Mesendoderm (in vitro differentiated cells): ENCODE measurements around the gene HTT-AS.

Source experiments
- DNase-seq: peaks from one replicate; pipeline ENCODE4 v3.0.0; 2013
- H2AK5ac ChIP-seq: 2 replicates; pipeline ENCODE4 v1.6.1; 2013; ENCODE audit warnings: low read length, inconsistent platforms
- H2BK120ac ChIP-seq: 2 replicates; pipeline ENCODE4 v1.6.1; 2013; ENCODE audit warnings: low read depth, mild to moderate bottlenecking, low read length, moderate library complexity, mixed read lengths
- H2BK15ac ChIP-seq: replicated peaks from 2 replicates; pipeline ENCODE4 v1.6.1; 2013; ENCODE audit warnings: low read depth, mild to moderate bottlenecking, moderate library complexity
- H2BK5ac ChIP-seq: 2 replicates; pipeline ENCODE4 v1.6.1; 2013; ENCODE audit warnings: low read length, inconsistent platforms
- H3K18ac ChIP-seq: 2 replicates; pipeline ENCODE4 v1.6.1; 2013; ENCODE audit warnings: mild to moderate bottlenecking, low read length, mixed read lengths
- H3K23ac ChIP-seq: one replicate; pipeline ENCODE4 v1.6.1; 2013; ENCODE audit warnings: low read length
- H3K27ac ChIP-seq: 2 replicates; pipeline ENCODE4 v1.5.1; 2013; ENCODE audit warnings: low read depth, mild to moderate bottlenecking, inconsistent platforms, low read length, moderate library complexity
- H3K27me3 ChIP-seq: 2 replicates; pipeline ENCODE4 v1.6.1; 2013; ENCODE audit warnings: low read length, control low read depth, mild to moderate bottlenecking, inconsistent platforms; ENCODE audit not compliant: insufficient read depth, poor library complexity
- H3K36me3 ChIP-seq: 2 replicates; pipeline ENCODE4 v1.6.1; 2013; ENCODE audit warnings: low read length, inconsistent platforms; ENCODE audit not compliant: control insufficient read depth, insufficient read depth
- H3K4ac ChIP-seq: one replicate; pipeline ENCODE4 v1.6.1; 2013; ENCODE audit warnings: low read depth, mild to moderate bottlenecking, low read length, moderate library complexity
- H3K4me1 ChIP-seq: 2 replicates; pipeline ENCODE4 v1.6.1; 2013; ENCODE audit warnings: low read depth, low read length, inconsistent platforms; ENCODE audit not compliant: control insufficient read depth
- H3K4me2 ChIP-seq: 2 replicates; pipeline ENCODE4 v1.6.1; 2013; ENCODE audit warnings: low read length
- H3K4me3 ChIP-seq: 2 replicates; pipeline ENCODE4 v1.5.1; 2013; ENCODE audit warnings: mild to moderate bottlenecking, low read length
- H3K56ac ChIP-seq: one replicate; pipeline ENCODE4 v1.6.1; 2013; ENCODE audit warnings: low read length
- H3K79me1 ChIP-seq: 2 replicates; pipeline ENCODE4 v1.6.1; 2013; ENCODE audit warnings: low read length, inconsistent platforms
- H3K79me2 ChIP-seq: 2 replicates; pipeline ENCODE4 v1.6.1; 2013; ENCODE audit warnings: mild to moderate bottlenecking, low read length; ENCODE audit not compliant: control insufficient read depth, insufficient read depth
- H3K9ac ChIP-seq: 2 replicates; pipeline ENCODE4 v1.6.1; 2013; ENCODE audit warnings: low read length, inconsistent platforms
- H4K5ac ChIP-seq: one replicate; pipeline ENCODE4 v1.6.1; 2013; ENCODE audit warnings: low read length
- H4K8ac ChIP-seq: one replicate; pipeline ENCODE4 v1.6.1; 2013; ENCODE audit warnings: low read depth, mild to moderate bottlenecking, control low read depth, low read length, moderate library complexity
- WGBS: extraction: QIAGEN DNeasy Blood & Tissue Kit; methylation state at CpG from one replicate; pipeline ENCODE4 v1.1.7; 2013; ENCODE audit warnings: low lambda C conversion rate, missing lambda C conversion rate; ENCODE audit not compliant: insufficient coverage; ENCODE audit errors: extremely low coverage; 5-methylcytosine and 5-hydroxymethylcytosine counted together

HTT-AS gene

GRCh38 chr4:3047464-3048286 lies 26.7 kb downstream of the HTT-AS start:
- WGBS = no CpG with 5 or more reads among the region's 20 CpGs
- H3K27me3 ChIP-seq = no peaks in the 10 kb centered on the region
- H3K27ac ChIP-seq = no peak overlapping the region
- peak; percentile 84 for DNase-seq
- no peak overlapping the region for H2BK120ac ChIP-seq
- H3K23ac ChIP-seq = no peak overlapping the region
- H3K56ac ChIP-seq = no peak overlapping the region
- no peak overlapping the region for H2BK15ac ChIP-seq
- no peak overlapping the region for H3K4me3 ChIP-seq
- H3K4me2 ChIP-seq = no peak overlapping the region
- no peaks in the 10 kb centered on the region for H3K79me1 ChIP-seq
- H3K4me1 ChIP-seq = no peaks in the 10 kb centered on the region
- no peak overlapping the region for H3K4ac ChIP-seq
- no peaks in the 10 kb centered on the region for H3K79me2 ChIP-seq
- no peak overlapping the region for H2AK5ac ChIP-seq
- H3K9ac ChIP-seq = no peak overlapping the region
- no peak overlapping the region for H4K5ac ChIP-seq
- no peak overlapping the region for H4K8ac ChIP-seq
- H2BK5ac ChIP-seq = no peak overlapping the region
- H3K18ac ChIP-seq = no peak overlapping the region
- H3K36me3 ChIP-seq = no peaks in the 10 kb centered on the region

- H3K23ac ChIP-seq = no peak overlapping the region
- no peak overlapping the region for H2BK120ac ChIP-seq
- H3K79me1 ChIP-seq = no peaks in the 10 kb centered on the region
- no peak overlapping the region for H3K9ac ChIP-seq
- no peak overlapping the region for H3K4me2 ChIP-seq
- no peak overlapping the region for H2BK15ac ChIP-seq
- H2BK5ac ChIP-seq = no peak overlapping the region
- no peak overlapping the region for H4K8ac ChIP-seq
- H3K27me3 ChIP-seq = no peaks in the 10 kb centered on the region
- no peak overlapping the region for H3K18ac ChIP-seq
- no peak overlapping the region for H3K4ac ChIP-seq
- H3K56ac ChIP-seq = no peak overlapping the region
- H4K5ac ChIP-seq = no peak overlapping the region
- no peaks in the 10 kb centered on the region for H3K79me2 ChIP-seq
- H2AK5ac ChIP-seq = no peak overlapping the region
- H3K4me1 ChIP-seq = no peaks in the 10 kb centered on the region
- no peak overlapping the region for H3K27ac ChIP-seq
- no CpG with 5 or more reads among the region's 4 CpGs for WGBS
- no peak for DNase-seq
- H3K36me3 ChIP-seq = no peaks in the 10 kb centered on the region
- H3K4me3 ChIP-seq = no peak overlapping the region
Observed at GRCh38 chr4:3046623-3047022, 27.7 kb downstream of the HTT-AS start.

DNA sequence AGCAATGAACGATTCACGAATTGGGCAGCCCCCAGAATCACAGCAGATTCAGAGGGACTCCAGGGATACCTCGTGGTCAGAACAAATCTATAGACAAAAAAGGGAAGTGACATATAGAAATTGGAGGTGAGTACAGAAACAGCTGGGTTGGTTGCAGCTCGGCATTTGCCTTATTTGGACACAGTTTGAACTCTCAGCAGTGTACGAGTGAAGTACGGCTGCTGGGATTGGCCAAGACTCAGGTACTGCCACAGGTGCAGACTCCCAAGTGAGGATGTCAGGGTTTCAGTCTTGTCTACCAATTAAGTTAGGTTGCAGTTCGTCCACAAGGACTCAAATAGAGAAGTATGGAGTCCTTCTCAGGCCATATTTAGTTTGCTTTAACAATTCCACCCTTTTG lies 28.2 kb downstream of the HTT-AS start:
- Histone ChIP-seq H3K9ac (no peak overlapping the region), H3K27ac (no peak overlapping the region), H4K5ac (no peak overlapping the region), H3K4ac (no peak overlapping the region), H3K4me3 (no peak overlapping the region), H2AK5ac (no peak overlapping the region), H3K23ac (no peak overlapping the region), H3K4me1 (no peaks in the 10 kb centered on the region), H2BK15ac (no peak overlapping the region), H3K4me2 (no peak overlapping the region), H4K8ac (no peak overlapping the region), H3K18ac (no peak overlapping the region), H3K27me3 (no peaks in the 10 kb centered on the region), H3K56ac (no peak overlapping the region), H3K79me1 (no peaks in the 10 kb centered on the region), H3K36me3 (no peaks in the 10 kb centered on the region), H2BK5ac (no peak overlapping the region), H2BK120ac (no peak overlapping the region), H3K79me2 (no peaks in the 10 kb centered on the region)
- DNase-seq = no peak
- no CpG with 5 or more reads among the region's 7 CpGs for WGBS

DNA sequence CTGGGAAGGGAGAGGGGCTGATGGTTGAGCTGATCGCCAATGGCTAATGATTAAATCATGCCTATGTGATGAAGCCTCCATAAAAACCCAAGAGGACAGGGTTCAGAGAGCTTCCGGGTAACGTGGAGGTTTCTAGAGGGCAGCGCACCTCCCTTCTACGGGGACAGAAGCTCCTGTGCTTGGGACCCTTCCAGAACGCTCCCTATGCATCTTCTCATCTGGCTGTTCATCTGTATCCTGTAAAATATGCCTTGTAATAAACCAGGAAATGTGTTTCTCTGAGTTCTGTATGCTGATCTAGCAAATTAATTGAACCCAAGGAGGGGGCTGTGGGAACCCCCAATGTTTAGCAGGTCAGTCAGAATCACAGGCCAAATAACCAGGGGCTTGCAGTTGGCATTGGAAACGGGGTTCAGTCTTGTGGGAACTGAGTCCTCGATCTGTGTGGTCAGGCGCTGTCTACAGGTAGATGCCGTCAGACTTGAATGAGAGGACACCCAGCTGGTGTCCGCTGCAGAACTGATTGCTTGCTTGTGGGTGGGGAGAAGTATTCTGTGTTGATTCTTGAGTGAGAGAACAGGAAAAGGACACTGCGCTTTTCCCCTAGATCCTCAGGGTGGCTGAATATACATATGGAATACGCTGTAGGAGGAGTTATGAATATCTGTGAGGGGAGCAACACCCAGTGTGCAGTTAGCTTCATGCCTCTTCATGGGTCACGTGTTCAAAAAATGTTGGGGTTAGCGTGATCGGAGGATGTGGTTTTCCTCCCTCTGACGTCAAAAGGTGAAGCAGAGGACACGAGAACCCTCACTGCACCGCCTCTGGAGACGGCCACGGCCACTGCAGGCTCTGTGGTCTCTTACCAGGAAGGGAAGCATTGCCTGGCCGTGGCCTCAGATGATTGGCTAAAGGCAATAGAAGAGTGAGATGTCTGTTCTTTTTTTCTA lies 29.2 kb downstream of the HTT-AS start:
- Histone ChIP-seq H2BK120ac (no peak overlapping the region), H4K5ac (no peak overlapping the region), H3K79me2 (no peaks in the 10 kb centered on the region), H3K18ac (no peak overlapping the region), H3K36me3 (no peaks in the 10 kb centered on the region), H4K8ac (no peak overlapping the region), H2AK5ac (no peak overlapping the region), H3K79me1 (no peaks in the 10 kb centered on the region), H3K4me2 (no peak overlapping the region), H3K4me1 (no peaks in the 10 kb centered on the region), H3K56ac (no peak overlapping the region), H3K27ac (no peak overlapping the region), H2BK5ac (no peak overlapping the region), H3K4me3 (no peak overlapping the region), H3K4ac (no peak overlapping the region), H2BK15ac (no peak overlapping the region), H3K23ac (no peak overlapping the region), H3K9ac (no peak overlapping the region), H3K27me3 (no peaks in the 10 kb centered on the region)
- no peak for DNase-seq
- no CpG with 5 or more reads among the region's 22 CpGs for WGBS

- H3K27me3 ChIP-seq = no peaks in the 10 kb centered on the region
- H3K23ac ChIP-seq = no peak overlapping the region
- no peak overlapping the region for H3K4me2 ChIP-seq
- no peaks in the 10 kb centered on the region for H3K36me3 ChIP-seq
- H4K5ac ChIP-seq = no peak overlapping the region
- H3K27ac ChIP-seq = no peak overlapping the region
- H3K18ac ChIP-seq = no peak overlapping the region
- H4K8ac ChIP-seq = no peak overlapping the region
- H2AK5ac ChIP-seq = no peak overlapping the region
- no CpG with 5 or more reads among the region's 11 CpGs for WGBS
- no peak overlapping the region for H2BK120ac ChIP-seq
- no peak overlapping the region for H3K9ac ChIP-seq
- H2BK15ac ChIP-seq = no peak overlapping the region
- no peak overlapping the region for H3K56ac ChIP-seq
- H2BK5ac ChIP-seq = no peak overlapping the region
- H3K4ac ChIP-seq = no peak overlapping the region
- H3K4me3 ChIP-seq = no peak overlapping the region
- H3K79me2 ChIP-seq = no peaks in the 10 kb centered on the region
- H3K4me1 ChIP-seq = no peaks in the 10 kb centered on the region
- no peaks in the 10 kb centered on the region for H3K79me1 ChIP-seq
- DNase-seq = no peak
Observed at GRCh38 chr4:3043282-3044020, 30.9 kb downstream of the HTT-AS start.
